CD4-positive, alpha-beta T cell (primary cell): ENCODE results near the gene RALY. TPM values are rescaled to one million over a fixed set of nuclear protein-coding genes. Genes with fewer than 3 reads are reported as not detected.
A peak's percentile ranks its signal among the peaks of the same experiment; 100 is the strongest.

Experiments used
- ATAC-seq: fragments of 200-7000 bp; cut with Tn5 transposase; one replicate; pipeline ENCODE4 v1.10.0; 2022; ENCODE audit warnings: mild to moderate bottlenecking; ENCODE audit not compliant: poor library complexity
- CTCF ChIA-PET: fragments of 350-600 bp; sonication (Branson Sonifier 250); formaldehyde crosslinking; loops from one replicate; lab custom pipeline; 2021; ENCODE audit warnings: antibody characterized with exemption, inconsistent platforms; lab: Charles Lee
- POLR2A ChIA-PET: fragments of 350-600 bp; sonication (Branson Sonifier 250); formaldehyde crosslinking; loops from one replicate; lab custom pipeline; 2021; ENCODE audit warnings: antibody characterized with exemption, inconsistent platforms; lab: Charles Lee
- DNase-seq, 14 experiments: peaks; one replicate each; pipeline ENCODE4 v3.0.0-alpha.2; 2013 to 2020; ENCODE audit warnings: mixed read lengths in 2 of 14
- H3K27ac ChIP-seq, 2 donors: one replicate each; pipeline versions ENCODE4 v1.5.1 to v1.7.0; 2013; ENCODE audit warnings: low read length in 2 of 2, low read depth in 1 of 2, mild to moderate bottlenecking in 1 of 2
- H3K27me3 ChIP-seq, 2 experiments: 1 replicate in 1 of 2; 2 replicates in 1 of 2; pipeline versions ENCODE4 v1.6.1 to v1.7.0; 2013; ENCODE audit warnings: low read length in 2 of 2, control low read depth in 1 of 2, mild to moderate bottlenecking in 1 of 2, moderate library complexity in 1 of 2; ENCODE audit not compliant: insufficient read depth in 2 of 2, control insufficient read depth in 1 of 2
- H3K36me3 ChIP-seq: one replicate; pipeline ENCODE4 v1.6.1; 2013; ENCODE audit warnings: low read length, control low read depth; ENCODE audit not compliant: insufficient read depth
- H3K4me1 ChIP-seq: one replicate; pipeline ENCODE4 v1.6.1; 2013; ENCODE audit warnings: low read length, control low read depth; ENCODE audit not compliant: insufficient read depth
- H3K4me3 ChIP-seq: one replicate; pipeline ENCODE4 v1.5.1; 2013; ENCODE audit warnings: mild to moderate bottlenecking, low read length, moderate library complexity
- H3K9me3 ChIP-seq, 2 experiments: 1 replicate in 1 of 2; 2 replicates in 1 of 2; pipeline versions ENCODE4 v1.6.1 to v1.7.0; 2013; ENCODE audit warnings: low read length in 2 of 2, mild to moderate bottlenecking in 2 of 2, control low read depth in 1 of 2, moderate library complexity in 1 of 2; ENCODE audit not compliant: control insufficient read depth in 1 of 2, insufficient read depth in 1 of 2
- H3K27ac Mint-ChIP-seq: one replicate; pipeline ENCODE4 v1.8.0; 2020; ENCODE audit warnings: mixed read lengths
- H3K27me3 Mint-ChIP-seq: one replicate; pipeline ENCODE4 v1.8.0; 2021; ENCODE audit warnings: mixed read lengths
- H3K36me3 Mint-ChIP-seq: one replicate; pipeline ENCODE4 v1.8.0; 2021; ENCODE audit warnings: low read depth, mixed read lengths
- H3K4me1 Mint-ChIP-seq: one replicate; pipeline ENCODE4 v1.8.0; 2021; ENCODE audit warnings: low read depth, mixed read lengths
- H3K4me3 Mint-ChIP-seq: one replicate; pipeline ENCODE4 v1.8.0; 2020; ENCODE audit warnings: mild to moderate bottlenecking, mixed read lengths
- H3K9me3 Mint-ChIP-seq: one replicate; pipeline ENCODE4 v1.8.0; 2020; ENCODE audit warnings: mixed read lengths
- intact Hi-C, 2 experiments: fragments of 100-400 bp; cut with DNase I in 1 of 2; cut with micrococcal nuclease in 1 of 2; formaldehyde crosslinking; loops; one replicate each; pipeline versions ENCODE4 v1.15.1 to v1.9.0; 2023 to 2025; cut with DNase I, micrococcal nuclease
- total RNA-seq, 174 experiments: library from RNA in 2 of 174; stranded (reverse) in 2 of 174; gene quantifications; one replicate each; pipeline ENCODE4 v1.2.3 and lab custom pipeline; 2021 to 2026
- TF ChIP-seq, protein P1 (sequence below): fragments of 200-600 bp; IDR thresholded peaks from one replicate; pipeline ENCODE4 v1.8.0; 2022; ENCODE audit warnings: antibody characterized with exemption, mild to moderate bottlenecking

The RALY gene
- total RNA-seq, 2 experiments from 2014 or later: 112 TPM

DNA sequence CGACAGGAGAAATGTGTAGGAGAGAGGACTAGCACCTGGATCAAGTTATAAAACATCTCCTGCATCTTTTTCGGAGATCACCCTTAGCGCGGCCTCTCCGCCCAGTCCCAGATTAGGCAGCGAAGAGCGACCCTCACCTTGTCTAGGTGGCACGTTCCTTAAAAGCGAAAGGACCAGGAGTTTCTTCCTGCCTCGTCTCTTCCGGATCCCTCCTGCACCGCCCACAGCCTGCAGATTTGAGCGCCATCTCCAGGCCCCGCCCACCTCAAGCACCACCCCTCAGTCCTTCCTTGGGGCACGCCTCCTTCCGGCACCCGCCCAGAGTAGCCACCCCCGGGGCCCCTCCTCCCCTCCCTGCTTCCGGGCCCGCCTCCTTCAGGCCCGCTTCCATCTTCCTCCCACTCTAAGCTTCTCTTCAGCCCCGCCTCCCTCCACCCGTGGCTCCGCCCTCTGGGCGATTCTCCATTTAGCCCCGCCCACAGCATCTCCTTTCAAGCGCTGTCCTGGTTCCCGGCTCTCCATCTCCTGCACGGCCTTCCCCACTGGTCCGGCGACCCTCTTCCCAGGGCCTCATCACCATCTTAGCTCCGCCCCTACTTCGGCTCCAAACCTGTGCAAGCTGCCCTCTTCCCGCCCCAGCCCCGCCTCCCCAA is 662 bp upstream of the RALY start:
- peaks cover 68% of the 10 kb centered on the region for H3K4me1 Mint-ChIP-seq

DNA sequence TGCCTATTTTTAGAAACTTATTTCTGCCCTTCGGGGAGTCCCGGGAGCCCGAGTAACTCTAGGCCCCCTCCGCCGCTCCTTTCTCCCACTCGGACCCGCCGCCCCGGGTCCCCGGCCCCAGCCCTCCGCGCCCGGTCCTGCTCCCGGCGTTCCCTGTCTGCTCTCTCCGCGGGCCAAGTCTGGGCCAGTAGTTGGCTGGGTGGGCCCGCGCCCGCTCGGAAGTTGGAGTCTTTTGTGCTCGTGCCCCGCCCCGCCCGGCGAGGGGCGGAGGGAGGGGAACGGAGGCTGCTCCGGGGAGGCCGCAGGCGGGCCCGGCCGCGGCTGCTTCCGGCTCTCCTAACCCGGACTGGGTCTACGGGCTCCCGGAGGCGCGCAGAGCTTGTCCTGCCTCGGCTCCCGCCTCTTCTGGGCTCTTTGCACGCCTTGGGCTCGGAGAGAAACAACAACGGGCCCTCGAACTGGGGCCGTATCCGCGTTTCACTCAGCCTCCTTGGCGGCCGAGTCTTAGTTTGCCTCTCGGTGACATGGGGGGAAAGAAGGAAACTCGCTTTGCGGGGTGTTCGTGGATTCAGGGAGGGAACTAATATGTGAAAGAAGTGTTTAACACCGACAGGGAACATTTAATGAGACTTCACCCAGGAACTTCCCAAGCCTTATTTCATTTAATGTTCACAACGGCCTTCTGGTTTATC is 657 bp downstream of the RALY start:
- ChIA-PET CTCF (no interaction called here), POLR2A (interaction anchor here (0.9 to 2.9 kb wide), 22 partner anchors 9 to 1960 kb away, joined by 3 to 95 read pairs (median 6); partner anchors contain the start of genes AHCY, CBFA2T2, CHMP4B and EIF2S2)
- Histone ChIP-seq H3K9me3 (no peaks in the 10 kb centered on the region), H3K27ac (peak overlapping the region; percentile 91 to 97), H3K27me3 (no peaks in the 10 kb centered on the region), H3K4me3 (peak overlapping the region; percentile 97), H3K36me3 (peaks cover 3% of the 10 kb centered on the region), H3K4me1 (peaks cover 64% of the 10 kb centered on the region)
- peak; percentile 49 to 89 (median 77) for DNase-seq
- ATAC-seq: peak; percentile 7
- no peaks in the 10 kb centered on the region for H3K9me3 Mint-ChIP-seq
- intact Hi-C loops: loop anchor here (2.0 to 10.0 kb wide), 14 partner anchors 43 to 1960 kb away; partner anchors contain the start of genes ACSS2 (in 1 of the 2), AHCY (in 1 of the 2), E2F1 (in 1 of the 2) and EIF2S2 (in 1 of the 2)
- peak overlapping the region; percentile 99 for H3K27ac Mint-ChIP-seq
- no peaks in the 10 kb centered on the region for H3K27me3 Mint-ChIP-seq
- TF ChIP-seq, protein P1, sequence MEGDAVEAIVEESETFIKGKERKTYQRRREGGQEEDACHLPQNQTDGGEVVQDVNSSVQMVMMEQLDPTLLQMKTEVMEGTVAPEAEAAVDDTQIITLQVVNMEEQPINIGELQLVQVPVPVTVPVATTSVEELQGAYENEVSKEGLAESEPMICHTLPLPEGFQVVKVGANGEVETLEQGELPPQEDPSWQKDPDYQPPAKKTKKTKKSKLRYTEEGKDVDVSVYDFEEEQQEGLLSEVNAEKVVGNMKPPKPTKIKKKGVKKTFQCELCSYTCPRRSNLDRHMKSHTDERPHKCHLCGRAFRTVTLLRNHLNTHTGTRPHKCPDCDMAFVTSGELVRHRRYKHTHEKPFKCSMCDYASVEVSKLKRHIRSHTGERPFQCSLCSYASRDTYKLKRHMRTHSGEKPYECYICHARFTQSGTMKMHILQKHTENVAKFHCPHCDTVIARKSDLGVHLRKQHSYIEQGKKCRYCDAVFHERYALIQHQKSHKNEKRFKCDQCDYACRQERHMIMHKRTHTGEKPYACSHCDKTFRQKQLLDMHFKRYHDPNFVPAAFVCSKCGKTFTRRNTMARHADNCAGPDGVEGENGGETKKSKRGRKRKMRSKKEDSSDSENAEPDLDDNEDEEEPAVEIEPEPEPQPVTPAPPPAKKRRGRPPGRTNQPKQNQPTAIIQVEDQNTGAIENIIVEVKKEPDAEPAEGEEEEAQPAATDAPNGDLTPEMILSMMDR: no peak
- H3K4me3 Mint-ChIP-seq: peak overlapping the region; percentile 100
- H3K36me3 Mint-ChIP-seq: peaks cover 31% of the 10 kb centered on the region
- H3K4me1 Mint-ChIP-seq: peaks cover 81% of the 10 kb centered on the region

More for the DNA sequence above, 662 bp upstream of the RALY start:
- H3K4me3 ChIP-seq: peak overlapping the region; percentile 97
- Mint-ChIP-seq H3K36me3 (peaks cover 29% of the 10 kb centered on the region), H3K9me3 (no peaks in the 10 kb centered on the region), H3K27me3 (no peaks in the 10 kb centered on the region), H3K27ac (peak overlapping the region; percentile 99), H3K4me3 (peak overlapping the region; percentile 100)
- intact Hi-C loops: loop anchor here (1.0 to 10.0 kb wide), 15 partner anchors 44 to 1962 kb away; partner anchors contain the start of genes CHMP4B (in 2 of the 2), ACSS2 (in 1 of the 2), AHCY (in 1 of the 2) and E2F1 (in 1 of the 2)
- H3K27ac ChIP-seq: peak overlapping the region; percentile 91 to 92
- peaks cover 3% of the 10 kb centered on the region for H3K36me3 ChIP-seq
- TF ChIP-seq, protein P1: no peak
- H3K27me3 ChIP-seq: no peaks in the 10 kb centered on the region
- H3K4me1 ChIP-seq: peaks cover 51% of the 10 kb centered on the region
- DNase-seq: peak; percentile 99 to 100 (median 99)
- ATAC-seq: peak; percentile 82
- CTCF ChIA-PET: interaction anchor here (0.5 kb wide), 1 partner anchor 116 kb away, joined by 3 read pairs; no protein-coding TSS in a partner anchor
- POLR2A ChIA-PET: interaction anchor here (0.5 to 2.9 kb wide), 37 partner anchors 8 to 1961 kb away, joined by 3 to 95 read pairs (median 5); partner anchors contain the start of genes AHCY, CBFA2T2, CDK5RAP1 and CHMP4B
- H3K9me3 ChIP-seq: no peaks in the 10 kb centered on the region

DNA sequence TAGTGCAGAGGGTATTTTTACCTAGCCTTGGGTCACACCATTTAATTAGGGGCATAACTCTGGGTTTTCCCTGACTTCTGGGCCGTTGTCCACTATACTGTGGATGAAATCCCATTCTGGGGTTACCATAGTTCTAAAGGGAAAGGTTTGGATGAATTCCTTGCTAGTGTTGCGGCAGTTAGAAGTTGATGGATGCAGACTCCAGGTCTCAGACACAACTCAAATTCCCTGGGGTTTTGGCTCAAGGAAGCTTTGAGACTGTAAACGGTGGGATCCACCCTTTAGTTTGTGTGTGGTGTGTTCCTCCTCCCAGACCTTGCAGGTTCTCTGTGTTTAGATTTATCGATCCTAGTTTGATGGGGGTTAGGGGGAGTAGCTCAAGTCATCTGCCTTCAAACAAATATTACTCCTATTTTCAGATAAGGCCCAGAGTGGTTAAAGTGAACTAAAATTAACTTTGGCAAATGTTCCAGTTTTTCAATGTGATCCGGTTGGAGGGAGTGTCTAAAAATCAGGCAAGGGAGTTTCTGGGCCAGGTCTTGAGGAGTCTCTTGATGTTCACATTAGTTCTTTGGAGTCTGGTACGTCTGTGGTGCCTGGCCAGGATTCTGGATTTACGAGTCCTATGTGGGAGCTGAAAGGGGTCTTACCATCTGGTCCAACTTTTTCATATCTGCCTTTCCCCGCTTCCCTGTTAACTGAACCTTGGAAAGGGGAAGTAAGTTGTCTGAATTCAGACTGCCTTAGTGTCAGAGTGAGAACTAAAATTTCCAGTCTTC is 1.5 kb downstream of the RALY start:
- peak overlapping the region; percentile 99 for H3K27ac Mint-ChIP-seq
- DNase-seq (no peak), ATAC-seq (no peak)
- peaks cover 3% of the 10 kb centered on the region for H3K36me3 ChIP-seq
- peak overlapping the region; percentile 97 for H3K4me3 ChIP-seq
- TF ChIP-seq, protein P1: no peak
- H3K27me3 Mint-ChIP-seq: no peaks in the 10 kb centered on the region
- CTCF ChIA-PET: no interaction called here
- POLR2A ChIA-PET: interaction anchor here (0.7 to 2.8 kb wide), 7 partner anchors 10 to 389 kb away, joined by 3 to 95 read pairs (median 16); partner anchors contain the start of genes CHMP4B and EIF2S2
- no peaks in the 10 kb centered on the region for H3K27me3 ChIP-seq
- peaks cover 85% of the 10 kb centered on the region for H3K4me1 Mint-ChIP-seq
- H3K4me1 ChIP-seq: peaks cover 73% of the 10 kb centered on the region
- peaks cover 31% of the 10 kb centered on the region for H3K36me3 Mint-ChIP-seq
- H3K27ac ChIP-seq: no peak overlapping the region
- intact Hi-C loops: loop anchor here in 1 of 2 experiments (2.0 to 10.0 kb wide), 6 partner anchors 116 to 1960 kb away; partner anchors contain the start of genes ACSS2, E2F1, GGT7 and GSS
- H3K9me3 ChIP-seq: no peaks in the 10 kb centered on the region
- peak overlapping the region; percentile 100 for H3K4me3 Mint-ChIP-seq
- no peaks in the 10 kb centered on the region for H3K9me3 Mint-ChIP-seq
